ENCODE measurements around the gene KIFBP.
A peak's percentile ranks its signal among the peaks of the same experiment; 100 is the strongest.

KIFBP gene

DNA sequence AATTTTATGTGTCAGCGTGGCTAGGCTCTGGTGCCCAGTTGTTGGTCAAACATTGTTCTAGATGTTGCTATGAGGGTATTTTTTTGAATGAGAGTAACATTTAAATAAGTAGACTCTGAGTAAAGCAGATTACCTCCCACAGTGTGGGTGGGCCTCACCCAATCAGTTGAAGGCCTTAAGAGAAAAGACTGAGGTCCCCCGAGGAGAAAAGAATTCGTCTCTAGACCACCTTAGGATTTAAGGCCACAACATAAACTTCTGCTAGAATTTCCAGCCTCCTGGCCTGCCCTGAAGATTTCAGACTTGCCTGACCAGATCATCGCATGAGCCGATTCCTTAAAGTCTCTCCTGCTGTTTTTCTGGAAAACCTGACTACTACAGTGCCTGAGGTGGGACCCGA, 54.2 kb downstream of the KIFBP start:
- no peak for DNase-seq (ENCODE audit: low read depth)
- no peak for TF ChIP-seq CTCF (IDR thresholded peaks at IDR 0.05; ENCODE audit: control insufficient read depth, insufficient read depth, low read depth, low read length, missing control alignments)
- no peak overlapping the region for H3K4me3 ChIP-seq (ENCODE audit: control insufficient read depth, low read depth, low read length)

DNA sequence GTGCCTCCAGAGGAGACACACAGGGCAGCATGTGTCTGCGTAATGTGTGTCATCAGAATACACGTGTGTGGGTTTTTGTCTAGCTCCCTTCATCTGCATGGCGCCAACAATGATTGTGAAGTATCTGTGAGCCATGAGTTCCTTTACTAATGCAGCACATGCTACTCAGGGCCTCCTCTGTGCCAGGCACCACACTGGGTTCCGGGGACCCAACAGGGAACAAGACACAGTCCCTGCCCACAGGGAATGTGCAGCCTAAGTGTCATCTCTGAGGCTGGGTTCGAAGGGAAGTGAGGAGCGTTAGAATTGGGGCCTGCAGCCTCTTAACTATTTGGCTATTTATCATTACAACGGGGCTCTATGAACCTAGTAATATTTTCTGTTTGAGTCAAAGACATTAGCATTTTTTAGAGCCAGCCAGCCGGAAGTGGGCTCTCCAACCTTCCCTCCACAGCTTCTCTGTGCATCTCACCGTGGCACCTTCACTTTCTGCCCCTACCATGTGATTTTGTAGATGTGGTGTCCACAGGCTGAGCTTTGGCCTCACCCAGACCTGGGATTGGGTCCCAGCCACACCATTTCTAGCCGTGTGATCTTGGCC, 55.4 kb downstream of the KIFBP start:
- DNase-seq (ENCODE audit: low read depth): no peak
- no peak for TF ChIP-seq CTCF (IDR thresholded peaks at IDR 0.05; ENCODE audit: control insufficient read depth, insufficient read depth, low read depth, low read length, missing control alignments)
- H3K4me3 ChIP-seq (ENCODE audit: control insufficient read depth, low read depth, low read length): no peak overlapping the region

- no peak for TF ChIP-seq CTCF (IDR thresholded peaks at IDR 0.05; ENCODE audit: control insufficient read depth, insufficient read depth, low read depth, low read length, missing control alignments)
- DNase-seq (ENCODE audit: low read depth): no peak
- H3K4me3 ChIP-seq (ENCODE audit: control insufficient read depth, low read depth, low read length): no peak overlapping the region
Measured at GRCh38 chr10:69044546-69044945, 55.9 kb downstream of the KIFBP start.

- TF ChIP-seq CTCF (IDR thresholded peaks at IDR 0.05; ENCODE audit: control insufficient read depth, insufficient read depth, low read depth, low read length, missing control alignments): no peak
- no peak overlapping the region for H3K4me3 ChIP-seq (ENCODE audit: control insufficient read depth, low read depth, low read length)
- DNase-seq (ENCODE audit: low read depth): peak; percentile 80
Measured at GRCh38 chr10:69045441-69046300, 57.1 kb downstream of the KIFBP start.

GRCh38 chr10:69047111-69047832, 58.7 kb downstream of the KIFBP start:
- no peak overlapping the region for H3K4me3 ChIP-seq (ENCODE audit: control insufficient read depth, low read depth, low read length)
- TF ChIP-seq CTCF (IDR thresholded peaks at IDR 0.05; ENCODE audit: control insufficient read depth, insufficient read depth, low read depth, low read length, missing control alignments): no peak
- DNase-seq (ENCODE audit: low read depth): no peak

GRCh38 chr10:69048103-69048502, 59.5 kb downstream of the KIFBP start:
- no peak for TF ChIP-seq CTCF (IDR thresholded peaks at IDR 0.05; ENCODE audit: control insufficient read depth, insufficient read depth, low read depth, low read length, missing control alignments)
- DNase-seq (ENCODE audit: low read depth): no peak
- no peak overlapping the region for H3K4me3 ChIP-seq (ENCODE audit: control insufficient read depth, low read depth, low read length)
